NCI-H748 treated with DMSO at 0.1 percent for 48 hours (cell line): ENCODE measurements around the gene PLA2G4B.

Experiments
- DNase-seq: peaks from one replicate; lab custom pipeline; 2025; lab: John Stamatoyannopoulos, UW

PLA2G4B gene

DNA sequence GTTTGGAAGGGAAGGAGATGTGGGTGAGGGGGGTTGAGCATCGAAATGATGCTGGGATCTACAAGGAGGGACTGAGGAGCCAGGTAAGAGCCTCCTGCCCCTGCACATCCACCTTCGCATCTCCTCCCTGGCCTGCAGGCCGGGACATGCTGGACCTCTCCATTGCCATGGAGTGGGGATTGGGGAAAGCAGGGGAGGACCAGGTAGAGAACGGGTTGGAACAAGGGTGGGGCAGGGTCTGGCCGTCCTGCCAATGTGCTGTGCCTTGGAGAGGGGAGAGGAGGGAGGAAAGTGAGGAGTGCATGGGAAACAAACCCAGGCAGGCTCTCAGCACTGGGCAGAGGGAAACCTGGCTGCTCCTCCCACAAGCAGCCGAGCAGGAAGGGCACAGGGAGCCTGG is 10.6 kb downstream of the PLA2G4B start:
- DNase-seq, result no peak

- DNase-seq, result no peak
These were observed 11.2 kb downstream of the PLA2G4B start for GRCh38 chr15:41849861-41850260.

GRCh38 chr15:41850482-41851166 is 12.0 kb downstream of the PLA2G4B start:
- DNase-seq, result no peak

GRCh38 chr15:41851167-41851523 is 12.5 kb downstream of the PLA2G4B start:
- DNase-seq, result no peak

- no peak for DNase-seq
These were observed 13.2 kb downstream of the PLA2G4B start for GRCh38 chr15:41851755-41852370.

GRCh38 chr15:41852736-41853590 is 14.3 kb downstream of the PLA2G4B start:
- DNase-seq, result no peak

- DNase-seq, result no peak
These were observed 15.2 kb downstream of the PLA2G4B start for GRCh38 chr15:41853831-41854230.

DNA sequence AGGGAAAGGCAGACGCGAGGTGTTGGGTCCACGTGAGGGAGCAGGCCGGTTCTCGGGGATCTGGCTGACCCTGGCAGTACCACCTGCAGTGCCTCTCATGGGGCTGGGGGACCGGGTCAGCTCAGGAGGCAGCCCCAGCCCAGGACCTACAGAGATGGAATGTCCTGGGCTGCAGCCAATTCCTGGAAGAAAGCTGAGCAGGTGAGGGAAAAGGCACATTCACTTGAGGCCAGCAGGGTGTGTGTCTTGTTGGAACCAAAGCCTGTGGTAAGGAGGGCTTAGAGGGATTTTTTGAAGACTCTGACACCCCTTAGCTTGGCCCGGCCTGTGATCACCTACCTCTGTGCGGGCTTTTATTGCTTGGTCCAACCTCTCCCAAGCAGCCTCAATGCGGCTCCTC is 15.8 kb downstream of the PLA2G4B start:
- DNase-seq, result no peak

- no peak for DNase-seq
These were observed 16.8 kb downstream of the PLA2G4B start for GRCh38 chr15:41855261-41855961.

GRCh38 chr15:41856262-41856661 is 17.6 kb downstream of the PLA2G4B start:
- no peak for DNase-seq

GRCh38 chr15:41856716-41857115 is 18.1 kb downstream of the PLA2G4B start:
- no peak for DNase-seq

DNA sequence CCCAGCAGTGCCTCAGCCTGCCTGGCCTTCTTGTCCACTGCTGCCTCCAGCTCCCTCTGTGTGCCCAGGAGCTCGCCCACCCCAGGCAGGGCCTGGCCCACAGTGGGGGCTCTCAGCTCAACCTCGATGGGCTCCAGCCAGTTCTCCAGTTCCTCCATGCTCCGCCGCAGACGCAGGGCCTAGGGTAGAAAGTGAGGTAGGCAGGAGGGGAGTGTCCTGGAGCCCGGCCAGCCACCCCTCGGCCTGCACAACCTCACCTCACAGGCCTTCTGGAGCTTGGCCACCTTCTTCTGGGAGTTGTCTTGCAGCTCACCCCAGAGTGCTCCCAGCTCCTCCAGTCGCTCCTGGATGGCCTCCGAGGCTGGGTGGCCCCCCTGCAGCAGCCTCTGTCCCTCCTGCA is 18.7 kb downstream of the PLA2G4B start:
- DNase-seq, result no peak

DNA sequence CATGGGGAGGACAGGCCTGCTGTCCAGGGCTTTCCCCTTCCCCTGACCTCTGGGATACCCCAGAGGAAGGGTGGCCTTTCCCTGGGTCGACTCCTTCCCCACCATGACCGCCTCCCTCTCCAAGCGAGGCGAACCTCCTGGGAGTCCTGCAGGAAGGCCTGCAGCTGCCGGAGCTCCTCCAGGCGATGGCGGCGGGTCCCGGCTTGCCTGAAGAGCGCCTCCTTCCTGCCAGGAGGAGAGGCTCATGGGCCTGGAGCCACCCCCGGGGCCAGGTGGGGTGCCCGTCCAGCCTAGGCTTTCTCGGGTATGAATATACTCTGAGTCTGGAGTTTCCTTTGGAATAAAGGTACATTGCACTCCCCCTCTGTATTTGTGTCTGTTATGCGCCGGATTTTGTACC is 20.1 kb downstream of the PLA2G4B start:
- no peak for DNase-seq

GRCh38 chr15:41860049-41860828 is 21.6 kb downstream of the PLA2G4B start:
- no peak for DNase-seq

- no peak for DNase-seq
These were observed 23.2 kb downstream of the PLA2G4B start for GRCh38 chr15:41861736-41862356.

DNA sequence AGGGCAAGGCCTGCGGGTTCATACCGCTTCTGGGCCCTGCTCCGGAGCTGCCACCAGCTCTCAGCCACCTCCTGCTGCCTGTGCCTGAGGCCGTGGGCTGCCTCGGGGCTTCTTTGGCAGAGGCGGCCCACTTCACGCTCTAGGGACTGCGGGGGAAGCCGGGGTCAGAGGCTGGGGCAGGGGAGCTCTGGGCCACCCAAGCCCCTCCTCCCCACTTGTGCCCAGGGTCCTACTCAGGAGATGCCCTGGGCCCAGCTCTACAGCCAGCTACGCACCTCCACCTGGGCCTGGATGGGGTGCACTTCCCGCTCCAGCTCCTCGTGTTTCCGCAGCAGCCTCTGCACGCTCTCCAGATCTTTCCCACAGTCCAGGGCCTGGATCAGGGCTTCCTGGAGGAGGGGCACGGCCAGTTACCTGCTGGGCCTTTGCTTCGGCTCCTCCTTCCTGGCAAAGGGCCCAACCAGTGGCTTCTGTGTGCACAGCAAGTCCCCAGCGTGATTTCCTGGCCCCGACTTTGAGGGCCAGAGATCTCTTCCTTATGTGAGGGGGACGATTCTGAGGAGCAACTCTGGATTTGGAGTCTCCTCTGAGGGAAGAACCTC is 24.0 kb downstream of the PLA2G4B start:
- no peak for DNase-seq

GRCh38 chr15:41865490-41866055 is 26.9 kb downstream of the PLA2G4B start:
- DNase-seq, result no peak

GRCh38 chr15:41866263-41866703 is 27.6 kb downstream of the PLA2G4B start:
- DNase-seq, result no peak

- DNase-seq, result no peak
These were observed 28.4 kb downstream of the PLA2G4B start for GRCh38 chr15:41866872-41867579.

GRCh38 chr15:41868321-41868720 is 29.7 kb downstream of the PLA2G4B start:
- no peak for DNase-seq
